ENCODE measurements around the gene DAGLA. TPM values are rescaled to one million over a fixed set of nuclear protein-coding genes. Genes with fewer than 3 reads are reported as not detected.

The DAGLA gene
- total RNA-seq, 1 experiment from 2014 or later, result 8.6 TPM

DNA sequence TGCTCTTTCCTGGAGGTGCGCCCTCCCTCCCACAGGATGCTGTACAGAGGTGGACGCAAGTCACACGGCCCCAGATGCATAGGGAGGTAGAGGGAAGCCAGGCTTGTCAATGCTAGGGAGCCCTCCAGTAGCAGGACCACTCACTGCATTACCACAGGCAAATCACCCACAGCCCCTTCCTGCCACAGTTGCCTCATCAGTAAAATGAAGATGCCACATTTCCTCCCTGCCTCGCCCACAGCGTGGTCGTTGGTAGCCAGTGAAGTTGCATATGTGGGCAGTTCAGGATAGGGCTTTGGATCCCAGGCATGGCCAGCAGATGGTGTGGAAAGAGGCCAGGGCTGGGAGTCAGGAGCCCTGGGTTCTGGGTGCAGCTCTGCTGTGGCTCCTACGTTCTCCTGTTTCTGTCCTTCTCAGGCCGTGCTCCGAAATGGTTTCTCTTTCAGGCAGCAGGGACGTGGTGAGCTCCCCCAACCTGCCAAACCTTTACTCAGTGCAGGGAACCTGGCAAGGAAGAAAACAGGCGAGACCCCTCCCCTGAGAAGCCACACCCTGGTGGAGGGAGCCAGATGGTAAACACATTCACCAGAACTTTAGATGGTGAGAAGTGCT, 22.6 kb downstream of the DAGLA start:
- H3K27me3 ChIP-seq (ENCODE audit: low read length), result no peaks in the 10 kb centered on the region
- TF ChIP-seq EZH2 (IDR thresholded peaks at IDR 0.05; ENCODE audit: low read length, unreplicated experiment), result no peak
- intact Hi-C loops (cut with micrococcal nuclease), result no loop called here

DNA sequence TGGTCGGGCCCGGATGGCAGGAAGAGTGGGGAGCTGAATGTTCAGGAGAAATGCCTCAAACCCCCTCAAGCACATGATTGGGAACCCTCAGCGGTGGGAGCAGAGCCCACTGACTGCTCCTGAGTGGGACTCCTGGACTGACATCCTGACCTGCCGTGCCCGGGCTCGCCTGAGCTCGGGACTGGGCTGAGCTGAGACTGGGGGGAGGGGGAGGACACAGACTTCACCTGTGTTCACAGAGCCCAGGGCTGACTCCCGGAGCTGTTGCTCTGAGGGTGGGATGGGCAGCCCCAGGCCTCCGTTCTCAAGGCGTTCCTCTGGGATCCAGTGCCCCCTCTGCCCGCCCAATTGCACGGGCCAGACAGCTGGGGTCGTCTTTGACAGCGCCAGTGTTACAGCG, 24.6 kb downstream of the DAGLA start:
- no peak overlapping the region for H2AFZ ChIP-seq (ENCODE audit: low read length)
- intact Hi-C loops (cut with micrococcal nuclease), result no loop called here
- no peak overlapping the region for H3K27ac ChIP-seq (ENCODE audit: low read length)
- no peaks in the 10 kb centered on the region for H3K27me3 ChIP-seq (ENCODE audit: low read length)
- no peaks in the 10 kb centered on the region for H3K9me3 ChIP-seq (ENCODE audit: low read length)
- no peak for DNase-seq
- H3K9ac ChIP-seq (ENCODE audit: low read length), result no peak overlapping the region
- peaks cover 25% of the 10 kb centered on the region for H3K4me1 ChIP-seq (ENCODE audit: insufficient read depth, low read length)
- no peak overlapping the region for H3K4me2 ChIP-seq (ENCODE audit: low read length)
- H3K9me2 ChIP-seq (replicated peaks; ENCODE audit: low read length), result no peaks in the 10 kb centered on the region
- ATAC-seq, result no peak
- no peaks in the 10 kb centered on the region for H3K36me3 ChIP-seq (ENCODE audit: low read depth, low read length)
- no peaks in the 10 kb centered on the region for H3F3A ChIP-seq (ENCODE audit: low read length, unreplicated experiment)
- POLR2A ChIA-PET (ENCODE audit: unreplicated experiment), result no interaction called here
- H4K20me1 ChIP-seq (ENCODE audit: low read length), result no peaks in the 10 kb centered on the region
- H3K79me2 ChIP-seq (ENCODE audit: low read length), result peaks cover 38% of the 10 kb centered on the region; the same call in 1 of the 2 replicates
- no TSS peak for BruUV-seq (replicated peaks)
- TF ChIP-seq, protein P1, sequence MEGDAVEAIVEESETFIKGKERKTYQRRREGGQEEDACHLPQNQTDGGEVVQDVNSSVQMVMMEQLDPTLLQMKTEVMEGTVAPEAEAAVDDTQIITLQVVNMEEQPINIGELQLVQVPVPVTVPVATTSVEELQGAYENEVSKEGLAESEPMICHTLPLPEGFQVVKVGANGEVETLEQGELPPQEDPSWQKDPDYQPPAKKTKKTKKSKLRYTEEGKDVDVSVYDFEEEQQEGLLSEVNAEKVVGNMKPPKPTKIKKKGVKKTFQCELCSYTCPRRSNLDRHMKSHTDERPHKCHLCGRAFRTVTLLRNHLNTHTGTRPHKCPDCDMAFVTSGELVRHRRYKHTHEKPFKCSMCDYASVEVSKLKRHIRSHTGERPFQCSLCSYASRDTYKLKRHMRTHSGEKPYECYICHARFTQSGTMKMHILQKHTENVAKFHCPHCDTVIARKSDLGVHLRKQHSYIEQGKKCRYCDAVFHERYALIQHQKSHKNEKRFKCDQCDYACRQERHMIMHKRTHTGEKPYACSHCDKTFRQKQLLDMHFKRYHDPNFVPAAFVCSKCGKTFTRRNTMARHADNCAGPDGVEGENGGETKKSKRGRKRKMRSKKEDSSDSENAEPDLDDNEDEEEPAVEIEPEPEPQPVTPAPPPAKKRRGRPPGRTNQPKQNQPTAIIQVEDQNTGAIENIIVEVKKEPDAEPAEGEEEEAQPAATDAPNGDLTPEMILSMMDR (conservative IDR thresholded peaks at IDR 0.05; ENCODE audit: low read depth, low read length), result no peak
- TF ChIP-seq EZH2 (IDR thresholded peaks at IDR 0.05; ENCODE audit: low read length, unreplicated experiment), result no peak
- TF ChIP-seq EZH2phosphoT487 (IDR thresholded peaks at IDR 0.05; ENCODE audit: borderline replicate concordance, low read length), result no peak
- CTCF ChIA-PET, result no interaction called here
- no peak overlapping the region for H3K4me3 ChIP-seq (ENCODE audit: low read length)

More for the DNA sequence above, 22.6 kb downstream of the DAGLA start:
- Histone ChIP-seq H3K4me1 (ENCODE audit: insufficient read depth, low read length) (peaks cover 45% of the 10 kb centered on the region), H3K4me2 (ENCODE audit: low read length) (no peak overlapping the region), H4K20me1 (ENCODE audit: low read length) (no peaks in the 10 kb centered on the region), H3K4me3 (ENCODE audit: low read length) (no peak overlapping the region), H3F3A (ENCODE audit: low read length, unreplicated experiment) (peaks cover 4% of the 10 kb centered on the region), H3K27ac (ENCODE audit: low read length) (no peak overlapping the region), H3K36me3 (ENCODE audit: low read depth, low read length) (no peaks in the 10 kb centered on the region), H3K79me2 (ENCODE audit: low read length) (peaks cover 43% of the 10 kb centered on the region), H3K9ac (ENCODE audit: low read length) (no peak overlapping the region), H3K9me2 (replicated peaks; ENCODE audit: low read length) (no peaks in the 10 kb centered on the region), H2AFZ (ENCODE audit: low read length) (no peak overlapping the region), H3K9me3 (ENCODE audit: low read length) (no peaks in the 10 kb centered on the region)
- BruUV-seq (replicated peaks), result no TSS peak
- ChIA-PET POLR2A (ENCODE audit: unreplicated experiment) (no interaction called here), CTCF (no interaction called here)
- no peak for ATAC-seq
- DNase-seq, result no peak

DNA sequence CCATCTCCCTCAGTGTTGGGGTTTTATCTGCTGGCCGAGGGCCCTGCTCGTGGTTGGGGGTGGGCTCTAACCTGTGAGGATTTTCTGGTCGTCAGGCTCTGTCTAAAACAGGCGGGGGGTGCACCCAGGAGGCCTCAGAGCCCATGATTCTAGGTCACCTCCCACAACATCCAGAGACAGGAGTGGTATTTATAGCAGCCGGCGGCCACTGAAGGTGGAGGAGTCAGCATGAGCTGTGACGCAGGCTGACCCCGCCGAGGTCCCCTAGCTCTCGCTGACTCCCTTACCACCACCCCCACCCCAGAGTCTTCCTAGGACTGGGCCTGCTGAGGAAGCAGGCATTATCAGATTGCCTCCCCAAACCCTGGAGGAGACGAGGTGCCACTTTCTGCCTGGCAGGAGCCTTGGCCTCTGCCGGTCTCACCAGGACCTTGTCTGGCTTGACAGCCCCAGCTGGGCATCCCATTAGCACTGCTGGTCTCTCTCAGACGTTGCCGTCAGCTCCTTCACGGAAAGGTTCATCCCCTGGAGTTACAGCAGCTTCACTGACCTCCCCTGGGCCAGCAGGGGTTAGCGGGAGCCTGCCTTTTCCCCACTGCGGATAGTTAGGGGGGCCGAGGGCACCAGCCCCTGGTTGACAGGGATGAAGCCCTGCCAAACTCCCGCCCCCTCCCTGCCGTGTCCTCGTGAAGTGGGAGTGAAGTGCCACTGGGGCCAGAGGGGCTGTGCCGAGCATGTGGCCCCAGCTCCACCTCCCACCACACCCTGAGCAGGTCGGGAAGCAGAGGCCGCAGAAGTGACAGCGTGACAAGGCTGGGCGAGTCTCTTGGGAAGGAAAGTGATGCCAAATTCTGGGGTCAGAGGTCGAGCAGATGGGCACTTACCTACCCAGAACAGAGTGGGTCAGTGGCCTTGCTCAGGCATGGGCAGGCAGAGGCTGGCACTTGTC, 26.5 kb downstream of the DAGLA start:
- Histone ChIP-seq H3K9me2 (replicated peaks; ENCODE audit: low read length) (no peaks in the 10 kb centered on the region), H3K27ac (ENCODE audit: low read length) (no peak overlapping the region), H3K36me3 (ENCODE audit: low read depth, low read length) (no peaks in the 10 kb centered on the region), H3K4me3 (ENCODE audit: low read length) (no peak overlapping the region), H3K27me3 (ENCODE audit: low read length) (no peaks in the 10 kb centered on the region), H3F3A (ENCODE audit: low read length, unreplicated experiment) (no peaks in the 10 kb centered on the region), H3K4me1 (ENCODE audit: insufficient read depth, low read length) (peaks cover 7% of the 10 kb centered on the region), H3K4me2 (ENCODE audit: low read length) (no peak overlapping the region), H2AFZ (ENCODE audit: low read length) (no peak overlapping the region), H3K9ac (ENCODE audit: low read length) (no peak overlapping the region), H4K20me1 (ENCODE audit: low read length) (no peaks in the 10 kb centered on the region), H3K9me3 (ENCODE audit: low read length) (no peaks in the 10 kb centered on the region), H3K79me2 (ENCODE audit: low read length) (peaks cover 30% of the 10 kb centered on the region; the same call in 1 of the 2 replicates)
- intact Hi-C loops (cut with micrococcal nuclease), result no loop called here
- ChIA-PET CTCF (interaction anchor here (0.5 to 0.6 kb wide), 2 partner anchors 26 to 77 kb away, joined by 3 to 4 read pairs; no protein-coding TSS in a partner anchor), POLR2A (ENCODE audit: unreplicated experiment) (no interaction called here)
- ATAC-seq (no peak), DNase-seq (no peak)
- TF ChIP-seq, protein P1 (conservative IDR thresholded peaks at IDR 0.05; ENCODE audit: low read depth, low read length), result no peak
- TF ChIP-seq EZH2 (IDR thresholded peaks at IDR 0.05; ENCODE audit: low read length, unreplicated experiment) (no peak), EZH2phosphoT487 (IDR thresholded peaks at IDR 0.05; ENCODE audit: borderline replicate concordance, low read length) (no peak)
- BruUV-seq (replicated peaks), result no TSS peak

All from PC-3 (cell line).